Activated T-helper 1 cell treated with anti-CD3 and anti-CD28 coated beads, Interleukin-2, amount 50 U/mL, for 16 hours (primary cell): ENCODE measurements around the gene FEN1.

Experiments used
- DNase-seq, 2 donors: peaks; one replicate each; pipeline ENCODE4 v3.0.0-alpha.2; 2020; ENCODE audit warnings: low read depth in 1 of 2, low spot score in 1 of 2

Gene FEN1

GRCh38 chr11:61816736-61817455, 24.2 kb downstream of the FEN1 start, which contains the start of gene FADS1:
Gene FADS1, minus strand, starts transcription at chr11:61817003. Its CDS starts 74 bp downstream, at chr11:61816929.
- DNase-seq: peak; percentile 37 to 65

- no peak for DNase-seq
These were observed 24.9 kb downstream of the FEN1 start for GRCh38 chr11:61817471-61818202.

- DNase-seq: no peak
These were observed 27.5 kb downstream of the FEN1 start for GRCh38 chr11:61820174-61820573.

GRCh38 chr11:61826930-61827570, 34.3 kb downstream of the FEN1 start:
- no peak for DNase-seq

DNA sequence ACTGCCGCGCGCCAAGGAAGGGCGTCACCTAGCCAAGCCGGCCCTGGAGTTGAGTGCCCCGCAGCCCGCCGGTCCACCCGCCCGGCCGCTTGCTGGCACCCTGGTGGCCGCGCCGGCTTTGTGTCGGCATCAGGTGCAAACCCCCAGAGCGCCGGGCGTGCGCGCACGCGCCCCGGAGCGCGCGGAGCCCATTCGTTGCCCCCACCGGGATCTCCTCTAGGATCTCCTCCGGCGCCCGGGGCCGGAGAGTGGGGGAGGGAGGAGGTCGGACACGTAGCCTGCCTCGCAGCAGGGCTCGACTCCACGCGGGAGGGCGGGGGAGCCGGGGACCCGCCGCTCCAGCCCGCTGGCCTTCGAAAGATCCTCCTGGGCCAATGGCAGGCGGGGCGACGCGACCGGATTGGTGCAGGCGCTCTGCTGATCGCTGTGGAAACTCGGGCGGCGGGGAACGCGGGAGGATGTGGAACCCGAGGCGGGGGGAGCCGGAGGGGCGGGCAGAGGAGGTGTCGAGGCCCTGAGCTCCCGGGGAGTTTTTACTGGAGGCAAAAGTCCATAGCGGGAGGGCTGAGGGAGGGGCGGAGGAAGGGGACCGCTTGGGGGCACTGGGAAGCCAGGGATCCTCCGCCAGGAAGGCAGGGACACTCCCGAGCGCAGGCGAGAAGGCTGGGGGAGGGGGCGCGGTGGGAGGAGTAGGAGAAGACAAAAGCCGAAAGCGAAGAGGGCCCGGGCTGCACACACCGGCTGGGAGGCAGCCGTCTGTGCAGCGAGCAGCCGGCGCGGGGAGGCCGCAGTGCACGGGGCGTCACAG, 35.1 kb downstream of the FEN1 start, which contains the start of gene FADS2:
Gene FADS2 (plus strand): TSS at position 730 of the 808 bp plus-strand sequence. CDS start 91 bp downstream, outside the sequence.
- DNase-seq: peak; percentile 23 to 42

DNA sequence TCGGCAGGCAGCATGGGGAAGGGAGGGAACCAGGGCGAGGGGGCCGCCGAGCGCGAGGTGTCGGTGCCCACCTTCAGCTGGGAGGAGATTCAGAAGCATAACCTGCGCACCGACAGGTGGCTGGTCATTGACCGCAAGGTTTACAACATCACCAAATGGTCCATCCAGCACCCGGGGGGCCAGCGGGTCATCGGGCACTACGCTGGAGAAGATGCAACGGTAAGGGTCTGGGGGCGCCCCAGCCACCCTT, 35.6 kb downstream of the FEN1 start:
- DNase-seq: no peak

DNA sequence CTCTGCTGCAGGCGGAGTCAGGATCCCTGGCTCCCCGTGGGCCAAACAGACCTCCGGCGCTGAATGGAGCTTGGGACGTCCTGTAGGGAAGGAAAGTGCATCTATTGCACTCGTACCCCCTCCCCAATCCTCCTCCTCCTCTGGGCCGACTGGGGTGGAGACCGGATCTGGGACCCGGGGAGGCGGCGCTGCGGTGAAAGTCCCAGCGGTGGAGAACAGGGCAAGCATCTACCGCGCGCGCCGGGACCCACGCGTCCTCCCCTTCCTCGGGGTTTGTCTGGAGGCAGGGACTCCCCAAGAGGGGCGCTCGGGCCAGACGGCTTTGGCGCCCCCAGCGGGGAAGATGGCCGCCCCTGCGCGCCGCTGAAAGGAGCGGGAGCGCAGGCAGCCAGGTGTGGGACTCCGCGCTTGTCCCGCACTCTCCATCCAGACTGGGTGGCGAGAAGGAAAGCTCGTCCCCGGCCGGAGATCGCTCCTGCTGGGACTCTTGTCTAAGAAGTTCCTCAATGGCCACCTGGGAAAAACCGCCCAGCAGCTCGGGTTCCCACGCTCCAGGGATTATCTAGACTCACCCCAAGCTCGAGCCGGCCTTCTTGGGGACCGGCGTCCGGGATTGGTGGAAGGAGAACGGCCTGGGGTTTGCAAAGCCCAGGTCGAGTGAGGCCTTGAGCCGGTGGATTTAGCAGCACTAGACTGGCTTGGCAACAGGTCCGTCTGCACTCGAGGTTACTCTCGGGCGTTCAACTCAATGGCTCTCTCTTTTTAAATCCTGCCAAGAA, 36.1 kb downstream of the FEN1 start:
- DNase-seq: no peak

GRCh38 chr11:61829806-61830205, 37.1 kb downstream of the FEN1 start:
- DNase-seq: no peak

DNA sequence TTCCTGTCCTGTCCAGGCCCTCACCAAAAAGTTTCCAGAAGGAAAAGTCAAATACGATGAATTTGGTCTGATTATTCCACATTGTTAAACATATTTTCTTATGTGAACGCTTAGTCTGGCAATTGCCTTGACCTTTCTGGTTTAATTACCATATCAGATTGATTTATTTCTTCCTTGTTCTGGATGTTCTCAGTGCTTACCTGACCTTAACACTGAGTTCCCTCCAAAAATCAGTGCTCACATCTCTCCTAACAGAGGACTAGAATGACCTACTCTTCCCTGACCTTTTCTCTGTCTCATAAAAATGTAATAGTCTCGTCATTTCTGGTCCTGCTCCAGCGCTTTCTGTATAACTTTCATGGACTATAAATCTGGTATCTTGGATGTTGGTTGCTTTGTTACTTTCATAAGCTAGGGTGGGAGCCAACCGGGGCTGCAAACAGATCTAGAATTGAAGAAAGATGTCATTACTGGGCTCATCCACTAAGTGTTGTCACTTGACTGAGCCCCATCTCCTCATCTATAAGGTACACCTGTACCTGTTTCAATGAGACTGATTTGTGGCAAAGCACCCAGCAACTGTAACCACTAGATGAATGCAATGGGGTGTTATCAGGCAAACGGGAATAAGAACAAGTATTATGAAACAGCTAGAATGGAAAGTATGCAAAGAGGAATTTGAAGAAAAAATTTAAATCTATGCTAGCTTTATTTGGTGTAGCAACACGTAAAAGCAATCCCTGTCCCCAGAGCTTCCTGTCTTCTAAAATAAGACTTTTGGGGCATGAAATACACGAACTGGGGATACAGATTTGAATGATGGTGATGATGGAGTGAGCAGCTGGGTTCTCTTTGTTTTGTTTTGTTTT, 37.8 kb downstream of the FEN1 start:
- no peak for DNase-seq

DNA sequence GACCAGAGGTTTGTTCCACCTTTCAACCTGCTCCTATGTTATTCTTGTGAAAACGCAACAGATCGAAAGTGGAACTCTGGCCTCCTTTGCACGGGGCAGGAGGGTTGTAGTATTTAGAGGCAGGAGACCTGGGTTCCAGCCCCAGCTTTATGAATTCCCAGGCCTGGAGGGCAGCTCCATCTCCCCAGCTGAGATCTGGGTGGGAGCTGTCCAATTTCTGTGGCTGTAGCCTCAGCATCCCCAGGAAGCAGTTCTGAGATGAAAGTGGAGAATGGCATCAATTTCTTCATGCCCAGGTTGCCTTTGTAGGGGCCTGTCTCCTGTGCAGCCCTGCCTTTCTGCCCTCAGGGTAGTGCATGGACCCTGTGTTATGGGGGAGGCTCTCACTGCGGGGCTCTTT, 39.5 kb downstream of the FEN1 start:
- DNase-seq: no peak

DNA sequence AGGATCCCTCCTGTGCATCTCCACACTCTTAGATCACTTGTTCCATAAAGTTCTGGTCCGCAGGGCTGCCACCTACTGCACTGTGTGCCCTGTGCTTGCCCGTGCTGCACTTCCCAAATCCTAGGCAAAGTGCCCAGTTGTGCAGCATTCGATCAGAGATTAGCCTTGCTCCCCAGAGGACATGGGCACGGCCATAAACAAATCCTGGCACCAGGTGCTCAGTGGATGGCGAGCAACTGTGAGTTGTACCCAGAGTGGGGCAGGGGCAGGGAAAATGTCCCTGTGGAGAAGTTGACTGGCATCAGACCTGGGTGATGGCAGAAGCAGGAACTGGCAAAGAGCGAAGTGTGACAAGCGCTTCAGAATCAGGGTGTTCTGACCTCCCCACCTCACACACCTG, 40.0 kb downstream of the FEN1 start:
- no peak for DNase-seq

GRCh38 chr11:61833471-61833870, 40.8 kb downstream of the FEN1 start:
- no peak for DNase-seq

DNA sequence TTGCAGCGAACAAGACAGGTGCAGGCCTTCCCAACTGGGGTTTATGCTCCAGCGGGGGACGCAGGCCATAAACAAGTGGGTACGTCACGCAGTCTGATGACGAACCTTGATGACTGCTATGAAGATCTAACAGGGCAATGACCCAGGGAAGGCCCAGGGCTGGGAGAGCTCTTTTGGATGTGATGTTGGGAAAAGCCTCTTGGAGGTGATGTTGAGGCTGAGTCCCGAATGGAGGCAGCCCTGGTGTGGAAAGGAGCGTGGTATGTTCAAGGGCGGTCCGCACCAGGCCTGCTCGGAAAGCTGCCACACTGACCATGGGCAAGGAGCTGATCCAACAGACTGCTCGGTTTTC, 41.2 kb downstream of the FEN1 start:
- DNase-seq: no peak

DNA sequence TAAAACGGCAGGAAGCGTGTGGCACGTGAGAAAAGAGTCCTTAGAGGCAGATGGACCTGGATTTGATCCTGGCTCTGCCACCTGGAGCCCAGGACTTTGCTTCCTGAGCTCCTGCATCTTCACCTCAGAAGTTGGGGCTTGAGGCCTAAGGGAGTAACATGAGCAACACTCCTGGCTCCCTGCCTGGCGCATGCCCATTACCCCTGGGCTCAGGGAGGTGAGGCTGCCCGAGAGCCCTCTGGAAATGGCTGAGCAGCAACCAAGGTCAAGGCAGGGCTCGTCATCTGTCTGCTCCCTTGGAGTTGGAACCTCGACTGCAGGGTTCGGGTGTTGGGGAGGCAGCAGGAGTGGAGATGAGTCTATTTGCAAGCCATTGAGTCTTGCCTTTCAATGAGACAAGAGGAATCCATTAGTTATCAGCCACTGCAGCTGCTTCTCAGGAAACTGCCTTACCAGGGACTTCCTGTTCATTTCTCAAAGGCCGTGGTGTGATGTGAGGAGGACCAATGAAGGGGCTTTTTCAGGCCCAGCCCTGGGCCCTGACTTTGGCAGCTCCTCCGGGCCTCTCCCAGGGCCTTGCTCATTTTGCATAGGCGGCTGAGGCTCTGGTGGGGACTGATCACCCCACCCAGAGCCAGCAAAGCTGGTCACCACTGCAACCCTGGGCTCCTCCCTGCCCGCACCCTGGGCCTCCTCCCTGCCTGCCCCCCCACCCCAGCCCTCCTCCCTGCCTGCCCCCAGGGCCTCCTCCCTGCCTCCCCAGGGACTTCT, 41.8 kb downstream of the FEN1 start:
- peak in 1 of 2 donors; percentile 13 for DNase-seq

GRCh38 chr11:61836193-61836592, 43.5 kb downstream of the FEN1 start:
- no peak for DNase-seq

- DNase-seq: no peak
These were observed 44.8 kb downstream of the FEN1 start for GRCh38 chr11:61837411-61838005.

GRCh38 chr11:61838501-61838900, 45.8 kb downstream of the FEN1 start:
- no peak for DNase-seq

DNA sequence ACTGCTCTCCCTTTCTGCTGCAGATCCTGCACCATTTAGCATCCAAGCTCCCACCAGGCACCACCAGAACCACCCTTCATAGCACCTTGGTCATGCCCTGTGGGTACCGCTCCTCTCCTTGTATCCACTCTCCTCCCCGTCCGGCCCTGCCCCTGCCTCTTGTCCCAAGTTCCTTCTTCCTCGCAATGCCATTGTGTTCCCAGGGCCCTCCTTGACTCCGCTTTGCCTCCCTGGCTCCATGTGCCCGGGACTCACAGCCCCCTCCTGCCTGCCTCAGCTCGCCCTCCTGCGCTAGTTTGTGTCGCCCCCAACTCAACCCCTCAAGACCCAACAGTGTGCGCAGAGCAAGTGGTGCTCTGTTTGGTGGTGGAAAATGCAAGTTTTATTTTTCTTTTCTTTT, 46.2 kb downstream of the FEN1 start:
- DNase-seq: no peak

DNA sequence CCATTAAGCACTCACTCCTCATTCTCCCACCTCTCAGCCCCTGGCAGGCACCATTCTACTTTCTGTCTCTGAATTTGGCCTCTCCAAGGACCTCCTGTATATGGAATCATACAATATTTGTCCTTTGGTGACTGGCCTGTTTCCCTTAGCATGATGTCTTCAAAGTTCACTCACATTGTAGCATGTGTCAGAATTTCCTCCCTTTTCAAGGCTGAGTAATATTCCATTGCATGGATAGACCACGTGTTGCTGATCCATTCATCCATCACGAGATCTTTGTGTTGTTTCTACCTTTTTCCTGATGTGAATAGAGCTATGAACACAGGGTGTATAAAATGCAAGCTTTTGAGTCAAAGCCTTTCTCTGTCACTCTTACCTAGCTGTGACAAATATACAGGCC, 47.0 kb downstream of the FEN1 start:
- no peak for DNase-seq
